ENCODE results near the gene TUBA1A. TPM values are rescaled to one million over a fixed set of nuclear protein-coding genes. Genes with fewer than 3 reads are reported as not detected.
"Not testable (repeated sequence)": the region's sequence is repeated elsewhere in the genome, so short reads cannot be mapped to it uniquely, and the experiment has no call there.

TUBA1A gene
- total RNA-seq, 2 donors from 2014 or later = 81.6 to 253 TPM

DNA sequence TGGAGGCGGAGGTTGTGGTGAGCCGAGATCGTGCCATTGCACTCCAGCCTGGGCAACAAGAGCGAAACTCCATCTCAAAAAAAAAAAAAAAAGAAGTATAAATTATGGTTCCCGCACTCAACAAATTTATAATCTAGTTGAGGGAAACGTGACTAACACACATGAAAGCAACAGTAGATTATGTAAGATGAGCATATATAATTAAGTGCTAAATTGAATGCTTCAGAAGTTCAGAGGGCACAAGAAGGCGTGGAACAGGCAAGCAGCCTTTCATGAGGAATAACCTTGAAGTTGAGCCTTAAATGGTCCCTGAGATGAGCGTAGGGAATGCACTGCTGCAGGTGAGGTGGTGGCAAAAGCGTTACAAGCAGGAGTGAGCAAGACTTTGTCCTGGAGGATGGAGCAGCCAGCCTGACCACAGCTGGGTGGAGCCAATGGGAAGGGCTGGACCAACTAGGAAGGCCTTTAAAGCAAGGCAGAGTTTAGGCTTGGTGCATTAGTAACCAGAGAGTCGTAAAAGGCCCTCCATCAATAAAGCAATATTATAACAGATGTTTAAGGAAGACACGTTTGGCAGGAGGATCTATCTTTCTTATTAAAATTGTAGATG, 30.6 kb upstream of the TUBA1A start:
- H3K27ac ChIP-seq = no peak overlapping the region
- no peaks in the 10 kb centered on the region for H3K27me3 ChIP-seq (replicated peaks; ENCODE audit: insufficient read depth)
- H3K4me1 ChIP-seq (replicated peaks) = peaks cover 6% of the 10 kb centered on the region
- no peaks in the 10 kb centered on the region for H3K36me3 ChIP-seq
- H3K9me3 ChIP-seq = no peaks in the 10 kb centered on the region
- intact Hi-C loops (cut with DNase I) = no loop called here
- 88% methylated on average over 11 of the region's 11 CpGs for WGBS
- no peak for DNase-seq (ENCODE audit: low spot score)
- no peak overlapping the region for H3K4me3 ChIP-seq
- TF ChIP-seq POLR2A (IDR thresholded peaks at IDR 0.05) (no peak), POLR2AphosphoS5 (IDR thresholded peaks at IDR 0.05) (no peak)
- TF ChIP-seq, protein P1, sequence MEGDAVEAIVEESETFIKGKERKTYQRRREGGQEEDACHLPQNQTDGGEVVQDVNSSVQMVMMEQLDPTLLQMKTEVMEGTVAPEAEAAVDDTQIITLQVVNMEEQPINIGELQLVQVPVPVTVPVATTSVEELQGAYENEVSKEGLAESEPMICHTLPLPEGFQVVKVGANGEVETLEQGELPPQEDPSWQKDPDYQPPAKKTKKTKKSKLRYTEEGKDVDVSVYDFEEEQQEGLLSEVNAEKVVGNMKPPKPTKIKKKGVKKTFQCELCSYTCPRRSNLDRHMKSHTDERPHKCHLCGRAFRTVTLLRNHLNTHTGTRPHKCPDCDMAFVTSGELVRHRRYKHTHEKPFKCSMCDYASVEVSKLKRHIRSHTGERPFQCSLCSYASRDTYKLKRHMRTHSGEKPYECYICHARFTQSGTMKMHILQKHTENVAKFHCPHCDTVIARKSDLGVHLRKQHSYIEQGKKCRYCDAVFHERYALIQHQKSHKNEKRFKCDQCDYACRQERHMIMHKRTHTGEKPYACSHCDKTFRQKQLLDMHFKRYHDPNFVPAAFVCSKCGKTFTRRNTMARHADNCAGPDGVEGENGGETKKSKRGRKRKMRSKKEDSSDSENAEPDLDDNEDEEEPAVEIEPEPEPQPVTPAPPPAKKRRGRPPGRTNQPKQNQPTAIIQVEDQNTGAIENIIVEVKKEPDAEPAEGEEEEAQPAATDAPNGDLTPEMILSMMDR (IDR thresholded peaks at IDR 0.05) = no peak

DNA sequence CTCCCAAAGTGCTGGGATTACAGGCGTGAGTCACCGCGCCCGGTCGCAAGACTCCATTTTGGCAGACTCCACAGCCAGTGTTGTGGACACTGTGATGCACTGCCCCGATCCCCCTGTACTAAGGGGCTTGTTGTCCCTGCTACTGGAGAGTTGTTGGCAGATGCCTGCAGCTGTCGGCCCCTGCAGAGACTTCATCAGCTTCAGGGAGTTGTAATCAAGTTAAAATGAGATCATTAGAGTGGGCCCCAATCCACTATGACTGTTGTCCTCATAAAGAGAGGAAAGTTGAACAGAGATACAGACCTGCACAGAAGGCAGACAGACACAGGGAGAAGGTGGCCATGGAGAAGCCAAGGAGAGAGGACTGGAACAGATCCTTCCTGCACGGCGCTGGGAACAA, 23.7 kb upstream of the TUBA1A start:
- Histone ChIP-seq H3K4me3 (no peak overlapping the region), H3K27ac (no peak overlapping the region), H3K36me3 (no peaks in the 10 kb centered on the region), H3K9me3 (no peaks in the 10 kb centered on the region), H3K27me3 (replicated peaks; ENCODE audit: insufficient read depth) (no peaks in the 10 kb centered on the region), H3K4me1 (replicated peaks) (peaks cover 6% of the 10 kb centered on the region)
- TF ChIP-seq POLR2AphosphoS5 (IDR thresholded peaks at IDR 0.05) (no peak), POLR2A (IDR thresholded peaks at IDR 0.05) (no peak)
- TF ChIP-seq, protein P1 (IDR thresholded peaks at IDR 0.05) = no peak
- intact Hi-C loops (cut with DNase I) = no loop called here
- DNase-seq (ENCODE audit: low spot score) = no peak
- 73% methylated on average over 9 of the region's 9 CpGs for whole genome bisulfite sequencing

DNA sequence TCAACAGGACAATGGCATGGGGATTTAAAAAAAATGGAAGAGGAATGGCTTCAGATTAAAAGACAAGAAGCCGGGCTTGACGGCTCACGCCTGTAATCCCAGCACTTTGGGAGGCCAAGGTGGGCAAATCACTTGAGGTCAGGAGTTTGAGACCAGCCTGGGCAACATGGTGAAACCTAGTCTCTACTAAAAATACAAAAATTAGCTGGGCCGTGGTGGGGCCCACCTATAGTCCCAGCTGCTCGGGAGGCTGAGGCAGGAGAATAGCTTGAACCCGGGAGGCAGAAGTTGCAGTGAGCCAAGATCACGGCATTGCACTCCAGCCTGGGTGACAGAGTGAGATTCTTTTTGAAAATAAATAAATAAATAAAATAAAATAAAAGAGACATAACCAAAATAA, 21.8 kb upstream of the TUBA1A start:
- DNase-seq (ENCODE audit: low spot score); H3K4me3 ChIP-seq; H3K36me3 ChIP-seq; H3K4me1 ChIP-seq (replicated peaks); H3K9me3 ChIP-seq; H3K27ac ChIP-seq; intact Hi-C loops (cut with DNase I); H3K27me3 ChIP-seq (replicated peaks; ENCODE audit: insufficient read depth): not testable (repeated sequence)
- 95% methylated on average over 7 of the region's 7 CpGs for WGBS

DNA sequence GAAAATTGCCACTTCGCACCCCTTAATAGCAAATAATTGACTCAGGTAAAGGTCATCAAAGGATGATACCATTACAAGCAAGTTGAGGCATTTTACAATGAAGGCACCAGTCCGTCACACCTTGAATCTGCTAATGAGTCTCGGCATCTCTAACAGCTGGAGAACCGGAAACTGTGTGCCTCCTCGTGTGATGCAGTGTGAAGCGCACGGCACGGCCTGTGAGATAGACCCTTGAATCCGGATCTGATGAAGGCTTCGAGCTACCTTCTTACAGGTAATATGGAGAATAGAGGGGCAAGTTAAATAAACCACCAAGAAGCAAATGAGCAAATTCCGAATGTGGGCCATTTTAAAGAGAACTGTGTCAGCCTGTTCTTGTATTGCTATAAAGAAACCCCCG, 19.8 kb upstream of the TUBA1A start:
- Histone ChIP-seq H3K27ac (no peak overlapping the region), H3K4me3 (no peak overlapping the region), H3K27me3 (replicated peaks; ENCODE audit: insufficient read depth) (no peaks in the 10 kb centered on the region), H3K4me1 (replicated peaks) (no peaks in the 10 kb centered on the region), H3K36me3 (no peaks in the 10 kb centered on the region), H3K9me3 (no peaks in the 10 kb centered on the region)
- intact Hi-C loops (cut with DNase I) = no loop called here
- TF ChIP-seq, protein P1 (IDR thresholded peaks at IDR 0.05) = no peak
- TF ChIP-seq POLR2A (IDR thresholded peaks at IDR 0.05) (no peak), POLR2AphosphoS5 (IDR thresholded peaks at IDR 0.05) (no peak)
- WGBS = 83% methylated on average over 12 of the region's 12 CpGs
- no peak for DNase-seq (ENCODE audit: low spot score)

DNA sequence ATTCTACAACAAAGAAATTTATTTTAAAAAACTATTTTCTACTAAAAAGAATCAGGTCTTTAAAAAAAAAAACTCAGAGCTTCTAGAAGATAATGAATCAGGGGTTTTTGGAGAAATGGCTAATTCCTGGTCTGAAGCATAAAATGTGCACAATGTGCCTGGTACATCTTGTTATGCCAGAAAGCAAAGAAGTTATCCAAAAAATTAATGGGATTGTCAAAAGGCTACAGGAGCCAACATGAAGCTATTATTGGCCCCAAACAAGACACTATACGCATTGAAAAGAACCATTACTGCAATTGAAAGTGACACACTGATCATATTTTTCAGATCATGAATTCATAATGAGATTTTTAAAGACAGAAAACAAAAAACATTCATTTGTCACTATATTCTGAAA, 19.3 kb upstream of the TUBA1A start:
- intact Hi-C loops (cut with DNase I) = no loop called here
- H3K4me1 ChIP-seq (replicated peaks) = no peaks in the 10 kb centered on the region
- no peak for DNase-seq (ENCODE audit: low spot score)
- WGBS = 53% methylated on average over 1 of the region's 1 CpG
- no peaks in the 10 kb centered on the region for H3K9me3 ChIP-seq
- no peak for TF ChIP-seq POLR2A (IDR thresholded peaks at IDR 0.05)
- no peaks in the 10 kb centered on the region for H3K27me3 ChIP-seq (replicated peaks; ENCODE audit: insufficient read depth)
- H3K27ac ChIP-seq = no peak overlapping the region
- H3K36me3 ChIP-seq = no peaks in the 10 kb centered on the region
- H3K4me3 ChIP-seq = no peak overlapping the region

DNA sequence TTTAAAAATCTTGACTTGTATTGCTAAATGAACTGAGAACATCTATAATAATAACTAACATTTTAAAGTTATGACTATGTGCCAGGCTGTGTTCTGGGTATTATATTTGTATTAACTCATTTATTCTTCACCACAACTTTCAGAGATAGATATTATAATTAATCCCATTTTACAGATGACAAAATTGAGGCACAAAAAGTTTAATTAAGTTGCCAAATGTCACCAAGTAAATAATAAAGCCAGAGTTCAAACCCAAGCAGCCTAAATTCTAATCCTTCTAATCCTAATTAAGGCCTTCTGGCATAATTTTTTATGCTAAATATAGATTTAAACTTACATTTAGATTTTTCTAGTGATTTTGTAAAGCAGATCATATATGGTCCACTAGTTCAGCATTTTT, 17.5 kb upstream of the TUBA1A start:
- Histone ChIP-seq H3K4me1 (replicated peaks) (no peaks in the 10 kb centered on the region), H3K9me3 (no peaks in the 10 kb centered on the region), H3K27ac (no peak overlapping the region), H3K36me3 (no peaks in the 10 kb centered on the region), H3K4me3 (no peak overlapping the region), H3K27me3 (replicated peaks; ENCODE audit: insufficient read depth) (no peaks in the 10 kb centered on the region)
- intact Hi-C loops (cut with DNase I) = no loop called here
- TF ChIP-seq POLR2AphosphoS5 (IDR thresholded peaks at IDR 0.05) (no peak), POLR2A (IDR thresholded peaks at IDR 0.05) (no peak)
- TF ChIP-seq, protein P1 (IDR thresholded peaks at IDR 0.05) = no peak
- DNase-seq (ENCODE audit: low spot score) = no peak
